Panc1 (cell line): ENCODE data around the gene MRPS18C. TPM values are rescaled to one million over a fixed set of nuclear protein-coding genes. Genes with fewer than 3 reads are reported as not detected.

ENCODE experiments used
- ATAC-seq: fragments of 200-7000 bp; cut with Tn5 transposase; 2 replicates; pipeline ENCODE4 v1.9.1; 2020; ENCODE audit warnings: mild to moderate bottlenecking, moderate library complexity
- BruUV-seq: library from RNA; stranded (reverse); fragments of 400-500 nt; replicated peaks from 2 replicates; lab custom pipeline; 2021; lab: Mats Ljungman, UMichigan
- CTCF ChIA-PET: fragments of 300-600 bp; sonication (Branson Sonifier 250); formaldehyde crosslinking; loops from one replicate; lab custom pipeline; 2022; ENCODE audit warnings: antibody characterized with exemption; lab: Charles Lee
- POLR2A ChIA-PET: fragments of 300-600 bp; sonication (Branson Sonifier 250); formaldehyde crosslinking; loops from one replicate; lab custom pipeline; 2022; ENCODE audit warnings: antibody characterized with exemption; lab: Charles Lee
- DNase-seq: peaks from one replicate; pipeline ENCODE4 v3.0.0-alpha.2; 2010; ENCODE audit warnings: low read depth, low spot score
- H3K27ac ChIP-seq: 2 replicates; pipeline ENCODE4 v1.5.1; 2011; ENCODE audit warnings: mild to moderate bottlenecking, low read length, inconsistent platforms
- H3K27me3 ChIP-seq: fragments of 200-500 bp; sonication (Bioruptor generic); 2 replicates; pipeline ENCODE4 v1.6.0; 2014; ENCODE audit warnings: low read length, inconsistent platforms; ENCODE audit not compliant: control insufficient read depth, insufficient read depth
- H3K36me3 ChIP-seq: fragments of 200-500 bp; sonication (Bioruptor generic); 2 replicates; pipeline ENCODE4 v1.5.1; 2014; ENCODE audit warnings: inconsistent platforms, mild to moderate bottlenecking, low read length, moderate library complexity; ENCODE audit not compliant: control insufficient read depth, insufficient read depth
- H3K4me1 ChIP-seq: 2 replicates; pipeline ENCODE4 v1.5.1; 2011; ENCODE audit warnings: inconsistent platforms, mild to moderate bottlenecking, low read length, moderate library complexity; ENCODE audit not compliant: control insufficient read depth, insufficient read depth
- H3K4me3 ChIP-seq, 2 experiments: 2 replicates each; pipeline ENCODE4 v1.5.1; 2011 to 2012; ENCODE audit warnings: low read depth in 2 of 2, low read length in 2 of 2, mild to moderate bottlenecking in 2 of 2, inconsistent platforms in 1 of 2, moderate library complexity in 1 of 2
- H3K9me3 ChIP-seq: fragments of 200-500 bp; sonication (Bioruptor generic); 2 replicates; pipeline ENCODE4 v1.5.1; 2014; ENCODE audit warnings: low read depth, mild to moderate bottlenecking, inconsistent platforms, low read length, moderate library complexity; ENCODE audit not compliant: control insufficient read depth, insufficient read depth
- CTCF ChIP-seq: fragments of 450-650 bp; IDR thresholded peaks from 2 replicates; pipeline ENCODE4 v1.5.1; 2017; ENCODE audit warnings: mild to moderate bottlenecking
- POLR2AphosphoS5 ChIP-seq: IDR thresholded peaks from 2 replicates; pipeline ENCODE4 v1.6.1; 2012; ENCODE audit warnings: mild to moderate bottlenecking, low read depth, low read length, moderate library complexity
- SIN3A ChIP-seq: IDR thresholded peaks from 2 replicates; pipeline ENCODE4 v1.6.1; 2012; ENCODE audit warnings: low read depth, mild to moderate bottlenecking, low read length, moderate library complexity, borderline replicate concordance; ENCODE audit not compliant: insufficient read depth
- TCF7L2 ChIP-seq: IDR thresholded peaks from 2 replicates; pipeline ENCODE4 v1.6.1; 2011; ENCODE audit warnings: mild to moderate bottlenecking, low read depth, low read length, inconsistent platforms
- in situ Hi-C: cut with HindIII; loops from 2 replicates; pipeline ENCODE4 v1.10.0; 2016; ENCODE audit warnings: low sequenced_read_pairs, low pct_unique_long_range_greater_than_20kb
- intact Hi-C: fragments of 100-400 bp; cut with micrococcal nuclease; formaldehyde crosslinking; loops from one replicate; pipeline ENCODE4 v1.10.0; 2022; ENCODE audit not compliant: unreplicated experiment
- total RNA-seq: library from RNA; stranded (reverse); gene quantifications from one replicate; pipeline ENCODE4 v1.2.1, GENCODE V29; 2021; ENCODE audit not compliant: unreplicated experiment
- TF ChIP-seq, protein P1 (sequence below), 2 experiments: IDR thresholded peaks; 2 replicates each; pipeline ENCODE4 v1.6.1; 2011 to 2012; ENCODE audit warnings: low read depth in 2 of 2, control low read depth in 1 of 2, low read length in 1 of 2, mild to moderate bottlenecking in 1 of 2, moderate library complexity in 1 of 2; ENCODE audit not compliant: insufficient read depth in 1 of 2

The MRPS18C gene
- total RNA-seq, 1 experiment from 2014 or later = 50.8 TPM

GRCh38 chr4:83504503-83504902 is 48.6 kb downstream of the MRPS18C start:
- no peaks in the 10 kb centered on the region for H3K27me3 ChIP-seq
- ATAC-seq = no peak
- intact Hi-C loops (no loop called here), in situ Hi-C loops (no loop called here)
- no peak overlapping the region for H3K27ac ChIP-seq
- no TSS peak for BruUV-seq
- no peaks in the 10 kb centered on the region for H3K4me1 ChIP-seq
- H3K4me3 ChIP-seq = no peak overlapping the region
- TF ChIP-seq POLR2AphosphoS5 = no peak
- no peak for TF ChIP-seq TCF7L2
- TF ChIP-seq, protein P1, sequence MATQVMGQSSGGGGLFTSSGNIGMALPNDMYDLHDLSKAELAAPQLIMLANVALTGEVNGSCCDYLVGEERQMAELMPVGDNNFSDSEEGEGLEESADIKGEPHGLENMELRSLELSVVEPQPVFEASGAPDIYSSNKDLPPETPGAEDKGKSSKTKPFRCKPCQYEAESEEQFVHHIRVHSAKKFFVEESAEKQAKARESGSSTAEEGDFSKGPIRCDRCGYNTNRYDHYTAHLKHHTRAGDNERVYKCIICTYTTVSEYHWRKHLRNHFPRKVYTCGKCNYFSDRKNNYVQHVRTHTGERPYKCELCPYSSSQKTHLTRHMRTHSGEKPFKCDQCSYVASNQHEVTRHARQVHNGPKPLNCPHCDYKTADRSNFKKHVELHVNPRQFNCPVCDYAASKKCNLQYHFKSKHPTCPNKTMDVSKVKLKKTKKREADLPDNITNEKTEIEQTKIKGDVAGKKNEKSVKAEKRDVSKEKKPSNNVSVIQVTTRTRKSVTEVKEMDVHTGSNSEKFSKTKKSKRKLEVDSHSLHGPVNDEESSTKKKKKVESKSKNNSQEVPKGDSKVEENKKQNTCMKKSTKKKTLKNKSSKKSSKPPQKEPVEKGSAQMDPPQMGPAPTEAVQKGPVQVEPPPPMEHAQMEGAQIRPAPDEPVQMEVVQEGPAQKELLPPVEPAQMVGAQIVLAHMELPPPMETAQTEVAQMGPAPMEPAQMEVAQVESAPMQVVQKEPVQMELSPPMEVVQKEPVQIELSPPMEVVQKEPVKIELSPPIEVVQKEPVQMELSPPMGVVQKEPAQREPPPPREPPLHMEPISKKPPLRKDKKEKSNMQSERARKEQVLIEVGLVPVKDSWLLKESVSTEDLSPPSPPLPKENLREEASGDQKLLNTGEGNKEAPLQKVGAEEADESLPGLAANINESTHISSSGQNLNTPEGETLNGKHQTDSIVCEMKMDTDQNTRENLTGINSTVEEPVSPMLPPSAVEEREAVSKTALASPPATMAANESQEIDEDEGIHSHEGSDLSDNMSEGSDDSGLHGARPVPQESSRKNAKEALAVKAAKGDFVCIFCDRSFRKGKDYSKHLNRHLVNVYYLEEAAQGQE (IDR thresholded peaks at IDR 0.05; ENCODE audit: insufficient read depth in 1 of 2, low read depth in 2 of 2, low read length in 1 of 2) = no peak
- TF ChIP-seq SIN3A = no peak
- no peak for TF ChIP-seq CTCF
- DNase-seq = no peak
- POLR2A ChIA-PET = no interaction called here
- no peaks in the 10 kb centered on the region for H3K9me3 ChIP-seq
- no peaks in the 10 kb centered on the region for H3K36me3 ChIP-seq
- CTCF ChIA-PET = no interaction called here

DNA sequence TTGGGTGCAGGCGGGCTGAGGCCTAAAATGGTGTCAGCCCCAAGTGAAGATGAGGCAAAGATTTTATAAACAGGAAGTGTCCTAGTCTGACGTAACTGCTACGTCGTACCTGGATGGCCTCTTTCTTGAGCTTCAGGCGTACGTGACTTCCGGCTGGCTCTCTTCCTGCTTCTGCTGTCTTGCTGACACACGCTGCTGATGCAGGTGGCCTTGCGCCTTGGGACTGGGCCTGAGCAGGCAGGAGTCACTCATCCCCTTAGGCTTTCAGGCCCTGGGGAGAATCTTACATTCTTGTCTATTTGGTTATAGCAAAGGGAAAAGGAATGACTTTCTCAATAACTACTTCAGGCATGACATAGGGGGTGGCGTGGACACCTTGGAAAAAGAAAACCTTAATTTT is 49.1 kb downstream of the MRPS18C start:
- POLR2A ChIA-PET = no interaction called here
- in situ Hi-C loops (no loop called here), intact Hi-C loops (no loop called here)
- Histone ChIP-seq H3K27ac (no peak overlapping the region), H3K36me3 (no peaks in the 10 kb centered on the region), H3K9me3 (no peaks in the 10 kb centered on the region), H3K4me3 (no peak overlapping the region), H3K4me1 (no peaks in the 10 kb centered on the region), H3K27me3 (no peaks in the 10 kb centered on the region)
- DNase-seq (no peak), ATAC-seq (no peak)
- TF ChIP-seq TCF7L2 (no peak), POLR2AphosphoS5 (no peak), CTCF (no peak), SIN3A (no peak)
- TF ChIP-seq, protein P1 (IDR thresholded peaks at IDR 0.05; ENCODE audit: insufficient read depth in 1 of 2, low read depth in 2 of 2, low read length in 1 of 2) = no peak
- no TSS peak for BruUV-seq
- CTCF ChIA-PET = no interaction called here
